Endothelial cell of umbilical vein (primary cell): Measurements from ENCODE around the gene PSKH1.

Experiments
- EZH2 ChIP-seq: IDR thresholded peaks from 2 replicates; pipeline ENCODE4 v1.6.1; 2012; ENCODE audit warnings: borderline replicate concordance, low read depth, mild to moderate bottlenecking, moderate library complexity, low read length, inconsistent platforms; ENCODE audit not compliant: severe bottlenecking
- FOS ChIP-seq: IDR thresholded peaks from 2 replicates; pipeline ENCODE4 v1.6.1; 2011; ENCODE audit warnings: mild to moderate bottlenecking, low read length, moderate library complexity, borderline replicate concordance; ENCODE audit not compliant: insufficient read depth
- GATA2 ChIP-seq: IDR thresholded peaks from 2 replicates; pipeline ENCODE4 v1.7.0; 2011; ENCODE audit warnings: low read depth, mild to moderate bottlenecking, moderate library complexity, mixed read lengths, low read length; ENCODE audit not compliant: insufficient read length, insufficient read depth
- JUN ChIP-seq: IDR thresholded peaks from 2 replicates; pipeline ENCODE4 v1.6.1; 2011; ENCODE audit warnings: borderline replicate concordance, low read depth; ENCODE audit not compliant: insufficient read length, insufficient read depth
- MYC ChIP-seq: IDR thresholded peaks from one replicate; pipeline ENCODE4 v1.6.1; 2011; ENCODE audit warnings: mild to moderate bottlenecking, low read depth, low read length
- POLR2A ChIP-seq: IDR thresholded peaks from 2 replicates; pipeline ENCODE4 v1.6.1; 2012; ENCODE audit warnings: low read depth, mild to moderate bottlenecking, control low read depth, low read length
- POLR2AphosphoS5 ChIP-seq: IDR thresholded peaks from 2 replicates; pipeline ENCODE4 v1.6.1; 2012; ENCODE audit warnings: low read depth, mild to moderate bottlenecking, control low read depth, low read length, moderate library complexity; ENCODE audit not compliant: insufficient read depth
- TF ChIP-seq, protein P1 (sequence below), 2 donors: IDR thresholded peaks; 1 replicate in 1 of 2; 2 replicates in 1 of 2; pipeline ENCODE4 v1.5.1; 2011; ENCODE audit warnings: low read length in 2 of 2, mild to moderate bottlenecking in 2 of 2, moderate library complexity in 2 of 2, control low read depth in 1 of 2, inconsistent platforms in 1 of 2, low read depth in 1 of 2; ENCODE audit not compliant: insufficient read depth in 1 of 2; ENCODE audit errors: extremely low read depth in 1 of 2
- TF ChIP-seq, protein P2 (sequence below): IDR thresholded peaks from 2 replicates; pipeline ENCODE4 v1.6.1; 2011; ENCODE audit not compliant: insufficient read depth, insufficient read length

DNA sequence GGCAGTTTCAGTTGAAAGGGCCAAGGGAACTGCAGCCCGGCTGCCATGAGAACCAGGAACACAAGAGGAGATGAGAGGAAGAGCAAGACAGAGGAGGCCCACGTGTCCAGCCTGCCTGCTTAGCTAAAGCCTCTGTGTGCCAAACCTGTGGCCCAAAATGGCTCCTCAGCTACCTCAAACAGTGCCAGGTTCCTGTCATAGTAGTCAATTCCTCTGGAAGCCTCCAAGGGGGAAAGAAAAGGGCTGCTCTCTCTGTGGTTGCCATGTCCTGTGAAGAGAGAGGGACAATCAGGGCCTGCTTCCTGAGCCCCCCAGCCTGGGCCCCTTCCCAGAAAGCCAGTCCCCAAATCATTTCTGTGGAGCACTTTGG lies 70.2 kb downstream of the PSKH1 start:
- TF ChIP-seq JUN = no peak
- TF ChIP-seq, protein P1, sequence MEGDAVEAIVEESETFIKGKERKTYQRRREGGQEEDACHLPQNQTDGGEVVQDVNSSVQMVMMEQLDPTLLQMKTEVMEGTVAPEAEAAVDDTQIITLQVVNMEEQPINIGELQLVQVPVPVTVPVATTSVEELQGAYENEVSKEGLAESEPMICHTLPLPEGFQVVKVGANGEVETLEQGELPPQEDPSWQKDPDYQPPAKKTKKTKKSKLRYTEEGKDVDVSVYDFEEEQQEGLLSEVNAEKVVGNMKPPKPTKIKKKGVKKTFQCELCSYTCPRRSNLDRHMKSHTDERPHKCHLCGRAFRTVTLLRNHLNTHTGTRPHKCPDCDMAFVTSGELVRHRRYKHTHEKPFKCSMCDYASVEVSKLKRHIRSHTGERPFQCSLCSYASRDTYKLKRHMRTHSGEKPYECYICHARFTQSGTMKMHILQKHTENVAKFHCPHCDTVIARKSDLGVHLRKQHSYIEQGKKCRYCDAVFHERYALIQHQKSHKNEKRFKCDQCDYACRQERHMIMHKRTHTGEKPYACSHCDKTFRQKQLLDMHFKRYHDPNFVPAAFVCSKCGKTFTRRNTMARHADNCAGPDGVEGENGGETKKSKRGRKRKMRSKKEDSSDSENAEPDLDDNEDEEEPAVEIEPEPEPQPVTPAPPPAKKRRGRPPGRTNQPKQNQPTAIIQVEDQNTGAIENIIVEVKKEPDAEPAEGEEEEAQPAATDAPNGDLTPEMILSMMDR (IDR thresholded peaks at IDR 0.05; ENCODE audit: extremely low read depth in 1 of 2, insufficient read depth in 1 of 2, low read depth in 1 of 2, low read length in 2 of 2) = no peak
- TF ChIP-seq POLR2A = peak; percentile 16
- TF ChIP-seq POLR2AphosphoS5 = no peak
- TF ChIP-seq, protein P2, sequence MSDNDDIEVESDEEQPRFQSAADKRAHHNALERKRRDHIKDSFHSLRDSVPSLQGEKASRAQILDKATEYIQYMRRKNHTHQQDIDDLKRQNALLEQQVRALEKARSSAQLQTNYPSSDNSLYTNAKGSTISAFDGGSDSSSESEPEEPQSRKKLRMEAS = no peak
- TF ChIP-seq EZH2 = no peak
- no peak for TF ChIP-seq FOS
- TF ChIP-seq MYC = no peak
- TF ChIP-seq GATA2 = no peak
